ENCODE measurements around the gene PICK1.

DNA sequence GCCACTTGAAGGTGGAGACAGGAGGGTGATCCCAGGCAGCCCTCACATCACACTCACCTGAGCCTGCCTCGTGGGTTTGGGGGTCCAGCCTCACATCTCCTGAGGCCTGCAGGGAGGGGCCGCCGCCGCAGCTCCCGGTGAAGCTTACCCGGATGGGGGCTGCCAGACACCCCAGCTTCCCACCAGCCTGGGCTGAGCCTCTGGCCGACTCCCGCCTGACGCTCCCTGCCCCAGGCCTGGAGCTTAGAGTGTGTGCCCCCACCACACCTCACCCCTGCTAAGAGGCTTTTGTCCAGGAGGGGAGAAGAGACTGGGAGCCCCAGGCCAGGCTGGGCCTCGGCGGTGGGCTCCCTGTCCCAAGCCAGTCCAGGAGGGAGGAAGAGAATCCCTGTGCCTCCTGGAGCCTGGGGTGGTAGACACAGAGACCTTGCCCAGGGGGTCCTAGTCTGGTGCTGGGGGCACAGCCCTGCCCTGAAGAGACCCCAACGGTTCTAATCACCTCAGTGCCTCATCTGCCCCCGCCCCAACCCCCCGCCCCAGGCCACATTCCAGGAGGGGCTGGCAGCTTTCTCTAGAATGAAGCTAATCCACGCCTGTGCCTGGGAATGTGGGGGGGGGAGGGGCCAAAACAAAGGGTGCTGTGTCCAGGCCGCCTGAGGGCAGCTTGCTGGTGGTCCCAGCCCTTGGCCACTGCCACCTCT, 26.9 kb downstream of the PICK1 start, which contains the start of gene SLC16A8:
- TF ChIP-seq, protein P1, sequence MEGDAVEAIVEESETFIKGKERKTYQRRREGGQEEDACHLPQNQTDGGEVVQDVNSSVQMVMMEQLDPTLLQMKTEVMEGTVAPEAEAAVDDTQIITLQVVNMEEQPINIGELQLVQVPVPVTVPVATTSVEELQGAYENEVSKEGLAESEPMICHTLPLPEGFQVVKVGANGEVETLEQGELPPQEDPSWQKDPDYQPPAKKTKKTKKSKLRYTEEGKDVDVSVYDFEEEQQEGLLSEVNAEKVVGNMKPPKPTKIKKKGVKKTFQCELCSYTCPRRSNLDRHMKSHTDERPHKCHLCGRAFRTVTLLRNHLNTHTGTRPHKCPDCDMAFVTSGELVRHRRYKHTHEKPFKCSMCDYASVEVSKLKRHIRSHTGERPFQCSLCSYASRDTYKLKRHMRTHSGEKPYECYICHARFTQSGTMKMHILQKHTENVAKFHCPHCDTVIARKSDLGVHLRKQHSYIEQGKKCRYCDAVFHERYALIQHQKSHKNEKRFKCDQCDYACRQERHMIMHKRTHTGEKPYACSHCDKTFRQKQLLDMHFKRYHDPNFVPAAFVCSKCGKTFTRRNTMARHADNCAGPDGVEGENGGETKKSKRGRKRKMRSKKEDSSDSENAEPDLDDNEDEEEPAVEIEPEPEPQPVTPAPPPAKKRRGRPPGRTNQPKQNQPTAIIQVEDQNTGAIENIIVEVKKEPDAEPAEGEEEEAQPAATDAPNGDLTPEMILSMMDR (optimal IDR thresholded peaks at IDR 0.05 in 1 of 3, IDR thresholded peaks at IDR 0.05 in 1 of 3, conservative IDR thresholded peaks at IDR 0.05 in 1 of 3; ENCODE audit: extremely low read depth in 1 of 3, insufficient read depth in 2 of 3, low read length in 3 of 3) = no peak
- no peak for TF ChIP-seq EZH2 (IDR thresholded peaks at IDR 0.05; ENCODE audit: low read length)

All from keratinocyte (primary cell).